Measurements from ENCODE around the gene PRDM2. TPM values are rescaled to one million over a fixed set of nuclear protein-coding genes. Genes with fewer than 3 reads are reported as not detected.

Gene PRDM2
- total and polyA plus RNA-seq, 2 donors from 2014 or later = 8.2 to 42.6 TPM

DNA sequence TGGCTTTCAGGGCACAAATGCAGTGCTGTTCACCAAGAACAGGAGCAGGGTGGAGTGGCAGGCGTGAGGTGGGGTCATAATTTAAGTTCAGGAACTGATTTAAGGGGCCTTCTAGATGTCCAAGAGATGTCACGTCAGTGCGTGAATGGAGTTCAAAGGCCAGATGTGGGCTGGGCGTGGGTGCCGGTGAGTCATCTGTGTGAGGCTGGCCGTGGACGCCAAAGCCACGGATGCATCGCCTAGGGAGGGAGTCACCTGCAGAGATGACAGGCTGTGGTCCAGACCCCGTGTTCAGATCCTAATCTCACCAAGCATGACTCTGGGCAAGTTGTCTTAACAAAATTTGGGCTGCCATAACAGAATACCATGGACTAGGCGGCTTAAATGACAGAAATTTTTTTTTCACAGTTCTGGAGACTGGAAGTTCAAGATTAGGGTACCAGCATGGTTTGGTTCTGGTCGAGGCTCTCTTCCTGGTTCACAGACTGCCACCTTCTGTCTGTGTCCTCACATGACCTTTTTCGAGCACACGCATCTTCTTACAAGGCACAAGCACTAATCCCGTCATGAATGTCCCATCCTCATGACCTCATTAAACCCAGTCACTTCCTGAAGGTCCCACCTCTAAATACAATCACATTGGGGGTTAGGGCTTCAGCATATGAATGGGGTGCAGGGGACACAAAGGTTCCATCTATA is 109.6 kb downstream of the PRDM2 start:
- TF ChIP-seq, protein P1, sequence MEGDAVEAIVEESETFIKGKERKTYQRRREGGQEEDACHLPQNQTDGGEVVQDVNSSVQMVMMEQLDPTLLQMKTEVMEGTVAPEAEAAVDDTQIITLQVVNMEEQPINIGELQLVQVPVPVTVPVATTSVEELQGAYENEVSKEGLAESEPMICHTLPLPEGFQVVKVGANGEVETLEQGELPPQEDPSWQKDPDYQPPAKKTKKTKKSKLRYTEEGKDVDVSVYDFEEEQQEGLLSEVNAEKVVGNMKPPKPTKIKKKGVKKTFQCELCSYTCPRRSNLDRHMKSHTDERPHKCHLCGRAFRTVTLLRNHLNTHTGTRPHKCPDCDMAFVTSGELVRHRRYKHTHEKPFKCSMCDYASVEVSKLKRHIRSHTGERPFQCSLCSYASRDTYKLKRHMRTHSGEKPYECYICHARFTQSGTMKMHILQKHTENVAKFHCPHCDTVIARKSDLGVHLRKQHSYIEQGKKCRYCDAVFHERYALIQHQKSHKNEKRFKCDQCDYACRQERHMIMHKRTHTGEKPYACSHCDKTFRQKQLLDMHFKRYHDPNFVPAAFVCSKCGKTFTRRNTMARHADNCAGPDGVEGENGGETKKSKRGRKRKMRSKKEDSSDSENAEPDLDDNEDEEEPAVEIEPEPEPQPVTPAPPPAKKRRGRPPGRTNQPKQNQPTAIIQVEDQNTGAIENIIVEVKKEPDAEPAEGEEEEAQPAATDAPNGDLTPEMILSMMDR (IDR thresholded peaks at IDR 0.05; ENCODE audit: borderline replicate concordance, extremely low read depth, insufficient read depth) = no peak
- Histone ChIP-seq H3K9me3 (ENCODE audit: control insufficient read depth in 2 of 3, insufficient read depth in 1 of 3, low read length in 3 of 3) (no peaks in the 10 kb centered on the region), H3K4me3 (ENCODE audit: low read length in 3 of 3) (no peak overlapping the region), H3K27ac (ENCODE audit: low read depth in 2 of 2, low read length in 2 of 2) (no peak overlapping the region), H3K27me3 (ENCODE audit: control insufficient read depth, insufficient read depth, low read length) (no peaks in the 10 kb centered on the region), H3K9ac (ENCODE audit: low read length in 3 of 3) (no peak overlapping the region), H3K4me1 (ENCODE audit: control insufficient read depth in 2 of 3, insufficient read depth in 2 of 3, low read depth in 1 of 3, low read length in 3 of 3) (no peaks in the 10 kb centered on the region), H3K36me3 (ENCODE audit: control insufficient read depth in 2 of 3, insufficient read depth in 3 of 3, low read length in 3 of 3) (no peaks in the 10 kb centered on the region)
- DNase-seq (no peak), FAIRE-seq (no peak)
- intact Hi-C loops (cut with DNase I) = no loop called here

DNA sequence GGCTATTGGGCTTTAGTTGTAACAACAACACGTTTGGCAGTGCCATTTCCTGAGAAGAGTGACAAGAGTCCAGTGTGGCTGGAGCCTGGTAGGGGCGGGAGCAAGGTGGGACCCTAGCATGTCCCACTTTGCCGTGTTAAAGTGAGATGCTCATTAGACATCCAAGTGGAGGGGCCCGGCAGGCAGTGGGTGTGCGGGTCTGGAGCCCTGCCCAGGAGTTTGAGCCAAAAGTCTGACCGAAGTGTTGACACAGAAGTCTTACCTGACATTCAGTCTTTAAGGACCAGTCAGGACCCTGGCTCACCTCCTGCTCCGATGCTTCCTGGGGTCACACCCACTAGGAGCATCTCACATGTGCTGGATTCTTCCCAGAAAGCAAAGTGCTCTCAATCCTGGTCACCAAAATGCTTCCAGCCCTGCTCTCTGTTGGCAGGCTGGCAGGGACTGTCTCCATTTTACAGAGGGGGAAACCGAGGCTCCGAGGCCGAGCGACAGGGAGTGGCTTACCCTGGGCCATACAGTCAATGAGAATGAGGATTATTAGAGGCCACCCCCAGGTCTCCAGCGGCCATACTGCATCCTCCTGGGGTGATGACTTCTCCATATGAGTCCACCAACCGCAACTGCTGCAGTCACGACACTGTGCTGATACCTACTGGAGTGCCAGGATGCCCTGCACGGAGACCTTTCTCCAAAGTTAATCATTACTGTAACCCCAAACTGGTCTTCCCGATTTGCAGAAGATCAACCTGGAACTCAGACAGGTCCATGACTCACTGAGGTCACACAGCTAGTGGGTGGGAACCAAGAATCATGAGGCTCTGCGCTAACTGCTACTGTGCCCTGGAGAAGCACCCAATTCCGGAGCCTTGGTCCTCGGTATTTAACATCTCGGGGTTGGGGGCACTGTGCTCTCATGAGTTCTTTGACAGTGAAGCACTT is 112.7 kb downstream of the PRDM2 start:
- Histone ChIP-seq H3K9ac (ENCODE audit: low read length in 3 of 3) (no peak overlapping the region), H3K27me3 (ENCODE audit: control insufficient read depth, insufficient read depth, low read length) (no peaks in the 10 kb centered on the region), H3K4me1 (ENCODE audit: control insufficient read depth in 2 of 3, insufficient read depth in 2 of 3, low read depth in 1 of 3, low read length in 3 of 3) (no peaks in the 10 kb centered on the region), H3K4me3 (ENCODE audit: low read length in 3 of 3) (no peak overlapping the region), H3K9me3 (ENCODE audit: control insufficient read depth in 2 of 3, insufficient read depth in 1 of 3, low read length in 3 of 3) (no peaks in the 10 kb centered on the region), H3K36me3 (ENCODE audit: control insufficient read depth in 2 of 3, insufficient read depth in 3 of 3, low read length in 3 of 3) (no peaks in the 10 kb centered on the region), H3K27ac (ENCODE audit: low read depth in 2 of 2, low read length in 2 of 2) (no peak overlapping the region)
- TF ChIP-seq, protein P1 (IDR thresholded peaks at IDR 0.05; ENCODE audit: borderline replicate concordance, extremely low read depth, insufficient read depth) = no peak
- FAIRE-seq = no peak
- no peak for DNase-seq
- intact Hi-C loops (cut with DNase I) = no loop called here

DNA sequence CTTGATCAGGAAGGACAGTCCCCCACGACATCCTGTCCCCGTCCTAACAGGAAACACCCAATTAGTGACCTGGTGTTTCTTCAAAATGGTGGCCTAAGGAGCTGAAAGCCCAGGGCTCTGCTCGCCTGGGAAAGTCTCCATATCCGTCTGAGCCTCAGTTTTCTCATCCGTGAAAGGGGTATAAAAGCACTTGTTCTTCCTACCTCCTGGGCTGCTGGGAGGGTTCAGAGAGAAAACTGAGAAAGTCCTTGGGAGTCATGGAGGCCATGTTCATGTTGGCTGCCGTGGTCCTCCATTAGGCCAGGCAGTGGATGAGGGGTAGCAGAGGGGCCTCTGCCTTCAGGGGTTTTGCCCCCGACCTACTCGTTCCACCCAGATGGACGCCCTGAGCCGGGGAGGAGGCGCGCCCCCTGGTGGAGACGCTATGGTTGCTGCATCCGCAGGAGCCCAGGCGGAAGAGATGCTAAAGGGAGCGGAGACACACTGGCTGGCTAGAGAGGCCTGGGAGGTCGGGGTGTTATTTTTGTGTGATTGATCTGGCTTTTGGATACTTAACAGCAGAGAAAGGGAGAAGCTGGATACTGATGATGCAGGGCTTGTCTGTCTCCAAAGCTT is 113.5 kb downstream of the PRDM2 start:
- no peak overlapping the region for H3K27ac ChIP-seq (ENCODE audit: low read depth in 2 of 2, low read length in 2 of 2)
- H3K4me3 ChIP-seq (ENCODE audit: low read length in 3 of 3) = no peak overlapping the region
- TF ChIP-seq, protein P1 (IDR thresholded peaks at IDR 0.05; ENCODE audit: borderline replicate concordance, extremely low read depth, insufficient read depth) = peak; percentile 31
- no peak for FAIRE-seq
- no peaks in the 10 kb centered on the region for H3K9me3 ChIP-seq (ENCODE audit: control insufficient read depth in 2 of 3, insufficient read depth in 1 of 3, low read length in 3 of 3)
- no peaks in the 10 kb centered on the region for H3K36me3 ChIP-seq (ENCODE audit: control insufficient read depth in 2 of 3, insufficient read depth in 3 of 3, low read length in 3 of 3)
- no peak overlapping the region for H3K9ac ChIP-seq (ENCODE audit: low read length in 3 of 3)
- no peaks in the 10 kb centered on the region for H3K27me3 ChIP-seq (ENCODE audit: control insufficient read depth, insufficient read depth, low read length)
- intact Hi-C loops (cut with DNase I) = no loop called here
- H3K4me1 ChIP-seq (ENCODE audit: control insufficient read depth in 2 of 3, insufficient read depth in 2 of 3, low read depth in 1 of 3, low read length in 3 of 3) = no peaks in the 10 kb centered on the region
- DNase-seq = peak in 4 of 5 donors; percentile 23 to 59 (median 42)
